Astrocyte (in vitro differentiated cells and primary cell): ENCODE results near the gene CD34.

Experiments
- EZH2 ChIP-seq: IDR thresholded peaks from 2 replicates; pipeline ENCODE4 v1.6.1; 2012; ENCODE audit warnings: mild to moderate bottlenecking, low read length, inconsistent platforms; ENCODE audit not compliant: insufficient read depth
- TF ChIP-seq, protein P1 (sequence below): IDR thresholded peaks from 2 replicates; pipeline ENCODE4 v1.5.1; 2011; ENCODE audit warnings: low read depth, mild to moderate bottlenecking, inconsistent platforms, low read length, moderate library complexity; ENCODE audit not compliant: insufficient read depth

DNA sequence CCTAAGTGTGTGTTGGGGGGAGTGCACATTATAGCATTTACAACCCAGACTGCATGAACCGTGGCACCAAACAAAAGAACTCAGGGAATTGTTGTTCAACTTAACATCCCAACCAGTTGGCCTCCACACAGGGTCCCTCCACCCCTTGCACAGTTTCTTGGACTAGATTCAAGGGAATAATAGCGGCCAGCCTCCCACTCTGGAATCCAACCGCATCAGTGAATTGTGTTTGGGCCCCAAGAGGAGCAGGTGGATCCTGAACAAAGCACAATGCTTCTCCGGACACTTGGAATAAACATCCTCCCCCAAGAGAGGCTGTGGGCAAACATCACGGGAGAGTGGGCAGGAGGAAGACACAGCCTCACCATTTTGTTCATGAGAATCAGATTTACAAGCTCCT lies 18.2 kb downstream of the CD34 start:
- TF ChIP-seq, protein P1, sequence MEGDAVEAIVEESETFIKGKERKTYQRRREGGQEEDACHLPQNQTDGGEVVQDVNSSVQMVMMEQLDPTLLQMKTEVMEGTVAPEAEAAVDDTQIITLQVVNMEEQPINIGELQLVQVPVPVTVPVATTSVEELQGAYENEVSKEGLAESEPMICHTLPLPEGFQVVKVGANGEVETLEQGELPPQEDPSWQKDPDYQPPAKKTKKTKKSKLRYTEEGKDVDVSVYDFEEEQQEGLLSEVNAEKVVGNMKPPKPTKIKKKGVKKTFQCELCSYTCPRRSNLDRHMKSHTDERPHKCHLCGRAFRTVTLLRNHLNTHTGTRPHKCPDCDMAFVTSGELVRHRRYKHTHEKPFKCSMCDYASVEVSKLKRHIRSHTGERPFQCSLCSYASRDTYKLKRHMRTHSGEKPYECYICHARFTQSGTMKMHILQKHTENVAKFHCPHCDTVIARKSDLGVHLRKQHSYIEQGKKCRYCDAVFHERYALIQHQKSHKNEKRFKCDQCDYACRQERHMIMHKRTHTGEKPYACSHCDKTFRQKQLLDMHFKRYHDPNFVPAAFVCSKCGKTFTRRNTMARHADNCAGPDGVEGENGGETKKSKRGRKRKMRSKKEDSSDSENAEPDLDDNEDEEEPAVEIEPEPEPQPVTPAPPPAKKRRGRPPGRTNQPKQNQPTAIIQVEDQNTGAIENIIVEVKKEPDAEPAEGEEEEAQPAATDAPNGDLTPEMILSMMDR, result no peak
- TF ChIP-seq EZH2, result no peak
